Spleen (tissue), 7 donors: ENCODE results near the gene NKG7.

Experiments
- CTCF ChIP-seq, 11 experiments: fragments of 200-600 bp in 7 of 11; fragments of 450-650 bp in 4 of 11; sonication (generic) in 4 of 11; IDR thresholded peaks in 8 of 11; conservative IDR thresholded peaks in 3 of 11; 1 replicate in 7 of 11; 2 replicates in 4 of 11; pipeline versions ENCODE4 v1.4.0 to v1.8.0; 2016 to 2021; ENCODE audit warnings: antibody characterized with exemption in 11 of 11, inconsistent platforms in 4 of 11, mild to moderate bottlenecking in 1 of 11
- POLR2A ChIP-seq, 3 donors: fragments of 450-650 bp; IDR thresholded peaks; one replicate each; pipeline ENCODE4 v1.5.1; 2017; ENCODE audit warnings: antibody characterized with exemption in 3 of 3, mild to moderate bottlenecking in 1 of 3
- POLR2AphosphoS5 ChIP-seq, 3 donors: sonication (generic); formaldehyde crosslinking; IDR thresholded peaks; one replicate each; pipeline ENCODE4 v1.5.1; 2017; ENCODE audit warnings: antibody characterized with exemption in 3 of 3
- donor health status: DM: no; HTN: no; CAD: no; lungs with moderate emphysema.
- donor health status: DM: no; HTN: no; CAD: no.
- donor health status: DM: no; HTN: no; CAD: no.

- TF ChIP-seq CTCF (IDR thresholded peaks at IDR 0.05 in 8 of 11, conservative IDR thresholded peaks at IDR 0.05 in 3 of 11) (no peak), POLR2A (IDR thresholded peaks at IDR 0.05) (no peak), POLR2AphosphoS5 (IDR thresholded peaks at IDR 0.05) (no peak)
Observed at GRCh38 chr19:51357952-51358351, 14.5 kb downstream of the NKG7 start.
